CD4-positive, alpha-beta T cell (primary cell): ENCODE data around the gene NCF4. TPM values are rescaled to one million over a fixed set of nuclear protein-coding genes. Genes with fewer than 3 reads are reported as not detected.

Experiments used
- ATAC-seq: fragments of 200-7000 bp; cut with Tn5 transposase; one replicate; pipeline ENCODE4 v1.10.0; 2022; ENCODE audit warnings: mild to moderate bottlenecking; ENCODE audit not compliant: poor library complexity
- CTCF ChIA-PET: fragments of 350-600 bp; sonication (Branson Sonifier 250); formaldehyde crosslinking; loops from one replicate; lab custom pipeline; 2021; ENCODE audit warnings: antibody characterized with exemption, inconsistent platforms; lab: Charles Lee
- POLR2A ChIA-PET: fragments of 350-600 bp; sonication (Branson Sonifier 250); formaldehyde crosslinking; loops from one replicate; lab custom pipeline; 2021; ENCODE audit warnings: antibody characterized with exemption, inconsistent platforms; lab: Charles Lee
- DNase-seq, 14 experiments: peaks; one replicate each; pipeline ENCODE4 v3.0.0-alpha.2; 2013 to 2020; ENCODE audit warnings: mixed read lengths in 2 of 14
- H3K27ac ChIP-seq, 2 donors: one replicate each; pipeline versions ENCODE4 v1.5.1 to v1.7.0; 2013; ENCODE audit warnings: low read length in 2 of 2, low read depth in 1 of 2, mild to moderate bottlenecking in 1 of 2
- H3K27me3 ChIP-seq, 2 experiments: 1 replicate in 1 of 2; 2 replicates in 1 of 2; pipeline versions ENCODE4 v1.6.1 to v1.7.0; 2013; ENCODE audit warnings: low read length in 2 of 2, control low read depth in 1 of 2, mild to moderate bottlenecking in 1 of 2, moderate library complexity in 1 of 2; ENCODE audit not compliant: insufficient read depth in 2 of 2, control insufficient read depth in 1 of 2
- H3K36me3 ChIP-seq: one replicate; pipeline ENCODE4 v1.6.1; 2013; ENCODE audit warnings: low read length, control low read depth; ENCODE audit not compliant: insufficient read depth
- H3K4me1 ChIP-seq: one replicate; pipeline ENCODE4 v1.6.1; 2013; ENCODE audit warnings: low read length, control low read depth; ENCODE audit not compliant: insufficient read depth
- H3K4me3 ChIP-seq: one replicate; pipeline ENCODE4 v1.5.1; 2013; ENCODE audit warnings: mild to moderate bottlenecking, low read length, moderate library complexity
- H3K9me3 ChIP-seq, 2 experiments: 1 replicate in 1 of 2; 2 replicates in 1 of 2; pipeline versions ENCODE4 v1.6.1 to v1.7.0; 2013; ENCODE audit warnings: low read length in 2 of 2, mild to moderate bottlenecking in 2 of 2, control low read depth in 1 of 2, moderate library complexity in 1 of 2; ENCODE audit not compliant: control insufficient read depth in 1 of 2, insufficient read depth in 1 of 2
- H3K27ac Mint-ChIP-seq: one replicate; pipeline ENCODE4 v1.8.0; 2020; ENCODE audit warnings: mixed read lengths
- H3K27me3 Mint-ChIP-seq: one replicate; pipeline ENCODE4 v1.8.0; 2021; ENCODE audit warnings: mixed read lengths
- H3K36me3 Mint-ChIP-seq: one replicate; pipeline ENCODE4 v1.8.0; 2021; ENCODE audit warnings: low read depth, mixed read lengths
- H3K4me1 Mint-ChIP-seq: one replicate; pipeline ENCODE4 v1.8.0; 2021; ENCODE audit warnings: low read depth, mixed read lengths
- H3K4me3 Mint-ChIP-seq: one replicate; pipeline ENCODE4 v1.8.0; 2020; ENCODE audit warnings: mild to moderate bottlenecking, mixed read lengths
- H3K9me3 Mint-ChIP-seq: one replicate; pipeline ENCODE4 v1.8.0; 2020; ENCODE audit warnings: mixed read lengths
- CTCF ChIP-seq: fragments of 200-600 bp; IDR thresholded peaks from one replicate; pipeline ENCODE4 v1.8.0; 2022; ENCODE audit warnings: antibody characterized with exemption, mild to moderate bottlenecking
- intact Hi-C, 2 experiments: fragments of 100-400 bp; cut with DNase I in 1 of 2; cut with micrococcal nuclease in 1 of 2; formaldehyde crosslinking; loops; one replicate each; pipeline versions ENCODE4 v1.15.1 to v1.9.0; 2023 to 2025; cut with DNase I, micrococcal nuclease
- total RNA-seq, 174 experiments: library from RNA in 2 of 174; stranded (reverse) in 2 of 174; gene quantifications; one replicate each; pipeline ENCODE4 v1.2.3 and lab custom pipeline; 2021 to 2026

NCF4 gene
- total RNA-seq, 2 experiments from 2014 or later, result 7.7 to 8.0 TPM

GRCh38 chr22:36926309-36926708 lies 65.5 kb downstream of the NCF4 start:
- H3K4me1 ChIP-seq, result no peaks in the 10 kb centered on the region
- peaks cover 13% of the 10 kb centered on the region for H3K27me3 Mint-ChIP-seq
- no peaks in the 10 kb centered on the region for H3K4me1 Mint-ChIP-seq
- no peaks in the 10 kb centered on the region for H3K36me3 Mint-ChIP-seq
- no peak overlapping the region for H3K4me3 Mint-ChIP-seq
- peaks cover 0 to 12% of the 10 kb centered on the region in 2 experiments for H3K27me3 ChIP-seq
- TF ChIP-seq CTCF, result no peak
- ChIA-PET POLR2A (no interaction called here), CTCF (no interaction called here)
- intact Hi-C loops, result no loop called here
- ATAC-seq, result no peak
- DNase-seq, result no peak
- H3K9me3 ChIP-seq, result peaks cover 0 to 4% of the 10 kb centered on the region in 2 experiments
- H3K27ac ChIP-seq, result no peak overlapping the region
- no peak overlapping the region for H3K27ac Mint-ChIP-seq
- no peak overlapping the region for H3K4me3 ChIP-seq
- H3K36me3 ChIP-seq, result no peaks in the 10 kb centered on the region
- H3K9me3 Mint-ChIP-seq, result no peaks in the 10 kb centered on the region

GRCh38 chr22:36926721-36927435 lies 66.1 kb downstream of the NCF4 start:
- Mint-ChIP-seq H3K27me3 (peaks cover 11% of the 10 kb centered on the region), H3K4me1 (no peaks in the 10 kb centered on the region), H3K9me3 (no peaks in the 10 kb centered on the region), H3K4me3 (no peak overlapping the region), H3K36me3 (no peaks in the 10 kb centered on the region), H3K27ac (no peak overlapping the region)
- H3K4me1 ChIP-seq, result no peaks in the 10 kb centered on the region
- H3K9me3 ChIP-seq, result peaks cover 0 to 4% of the 10 kb centered on the region in 2 experiments
- TF ChIP-seq CTCF, result no peak
- intact Hi-C loops, result no loop called here
- ATAC-seq (no peak), DNase-seq (no peak)
- no peaks in the 10 kb centered on the region for H3K36me3 ChIP-seq
- ChIA-PET POLR2A (no interaction called here), CTCF (no interaction called here)
- peaks cover 0 to 12% of the 10 kb centered on the region in 2 experiments for H3K27me3 ChIP-seq
- H3K4me3 ChIP-seq, result no peak overlapping the region
- no peak overlapping the region for H3K27ac ChIP-seq

Other genes starting within 250 kb of the NCF4 start
- gene CACNG2, start 157.3 kb upstream of the NCF4 start, total RNA-seq, result not detected
- 10 to 100 TPM; 10.2 to 10.9 TPM for gene IFT27, start 84.9 kb upstream of the NCF4 start, total RNA-seq
- gene PVALB, start 44.0 kb upstream of the NCF4 start, total RNA-seq, result not detected
- gene CSF2RB, start 52.6 kb downstream of the NCF4 start, total RNA-seq, result 1 to 10 TPM; 1.5 TPM
- gene TST, start 158.4 kb downstream of the NCF4 start, total RNA-seq, result not detected
- 1 to 10 TPM; 1.7 to 1.8 TPM for gene MPST, start 158.7 kb downstream of the NCF4 start, total RNA-seq
- gene KCTD17, start 190.7 kb downstream of the NCF4 start, total RNA-seq, result 10 to 100 TPM; 17.3 to 17.9 TPM
- under 1 TPM; 0.19 to 0.39 TPM for gene TMPRSS6, start 248.7 kb downstream of the NCF4 start, total RNA-seq